GM12875 (cell line): Measurements from ENCODE around the gene ZBTB5.

ENCODE experiments used
- H3K4me3 ChIP-seq: one replicate; pipeline ENCODE4 v1.5.1; 2011; ENCODE audit warnings: low read depth, low read length, control low read depth
- TF ChIP-seq, protein P1 (sequence below): IDR thresholded peaks from 2 replicates; pipeline ENCODE4 v1.5.1; 2011; ENCODE audit warnings: low read depth, mild to moderate bottlenecking, control low read depth, inconsistent platforms, low read length, moderate library complexity, borderline replicate concordance; ENCODE audit not compliant: insufficient read depth

The ZBTB5 gene

GRCh38 chr9:37422289-37423104, 42.8 kb downstream of the ZBTB5 start, which contains the start of gene GRHPR:
Gene GRHPR (plus strand): TSS chr9:37422696. CDS start chr9:37422751, 55 bp downstream.
- TF ChIP-seq, protein P1, sequence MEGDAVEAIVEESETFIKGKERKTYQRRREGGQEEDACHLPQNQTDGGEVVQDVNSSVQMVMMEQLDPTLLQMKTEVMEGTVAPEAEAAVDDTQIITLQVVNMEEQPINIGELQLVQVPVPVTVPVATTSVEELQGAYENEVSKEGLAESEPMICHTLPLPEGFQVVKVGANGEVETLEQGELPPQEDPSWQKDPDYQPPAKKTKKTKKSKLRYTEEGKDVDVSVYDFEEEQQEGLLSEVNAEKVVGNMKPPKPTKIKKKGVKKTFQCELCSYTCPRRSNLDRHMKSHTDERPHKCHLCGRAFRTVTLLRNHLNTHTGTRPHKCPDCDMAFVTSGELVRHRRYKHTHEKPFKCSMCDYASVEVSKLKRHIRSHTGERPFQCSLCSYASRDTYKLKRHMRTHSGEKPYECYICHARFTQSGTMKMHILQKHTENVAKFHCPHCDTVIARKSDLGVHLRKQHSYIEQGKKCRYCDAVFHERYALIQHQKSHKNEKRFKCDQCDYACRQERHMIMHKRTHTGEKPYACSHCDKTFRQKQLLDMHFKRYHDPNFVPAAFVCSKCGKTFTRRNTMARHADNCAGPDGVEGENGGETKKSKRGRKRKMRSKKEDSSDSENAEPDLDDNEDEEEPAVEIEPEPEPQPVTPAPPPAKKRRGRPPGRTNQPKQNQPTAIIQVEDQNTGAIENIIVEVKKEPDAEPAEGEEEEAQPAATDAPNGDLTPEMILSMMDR, result no peak
- peak within 1 kb of the TSS; percentile 79 for H3K4me3 ChIP-seq

DNA sequence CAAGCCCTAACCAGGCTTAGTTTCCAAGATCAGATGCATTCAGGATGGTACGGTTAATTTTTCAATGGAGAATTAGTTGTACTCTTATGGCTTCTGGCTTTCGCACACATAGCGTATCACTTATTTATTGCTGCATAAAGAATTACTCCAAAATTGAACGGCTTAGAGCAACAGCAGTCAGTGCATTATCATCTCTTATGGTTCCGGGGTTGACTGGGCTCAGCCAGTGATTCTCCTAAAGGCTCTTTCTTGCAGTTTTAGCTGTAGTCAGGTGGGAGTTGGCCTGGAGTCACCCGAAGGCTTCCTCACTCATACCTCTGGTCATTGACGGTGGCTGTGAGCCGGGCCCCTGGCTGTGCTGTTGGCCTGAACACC, 43.3 kb downstream of the ZBTB5 start:
- peak overlapping the region; percentile 79 for H3K4me3 ChIP-seq
- TF ChIP-seq, protein P1, result no peak

DNA sequence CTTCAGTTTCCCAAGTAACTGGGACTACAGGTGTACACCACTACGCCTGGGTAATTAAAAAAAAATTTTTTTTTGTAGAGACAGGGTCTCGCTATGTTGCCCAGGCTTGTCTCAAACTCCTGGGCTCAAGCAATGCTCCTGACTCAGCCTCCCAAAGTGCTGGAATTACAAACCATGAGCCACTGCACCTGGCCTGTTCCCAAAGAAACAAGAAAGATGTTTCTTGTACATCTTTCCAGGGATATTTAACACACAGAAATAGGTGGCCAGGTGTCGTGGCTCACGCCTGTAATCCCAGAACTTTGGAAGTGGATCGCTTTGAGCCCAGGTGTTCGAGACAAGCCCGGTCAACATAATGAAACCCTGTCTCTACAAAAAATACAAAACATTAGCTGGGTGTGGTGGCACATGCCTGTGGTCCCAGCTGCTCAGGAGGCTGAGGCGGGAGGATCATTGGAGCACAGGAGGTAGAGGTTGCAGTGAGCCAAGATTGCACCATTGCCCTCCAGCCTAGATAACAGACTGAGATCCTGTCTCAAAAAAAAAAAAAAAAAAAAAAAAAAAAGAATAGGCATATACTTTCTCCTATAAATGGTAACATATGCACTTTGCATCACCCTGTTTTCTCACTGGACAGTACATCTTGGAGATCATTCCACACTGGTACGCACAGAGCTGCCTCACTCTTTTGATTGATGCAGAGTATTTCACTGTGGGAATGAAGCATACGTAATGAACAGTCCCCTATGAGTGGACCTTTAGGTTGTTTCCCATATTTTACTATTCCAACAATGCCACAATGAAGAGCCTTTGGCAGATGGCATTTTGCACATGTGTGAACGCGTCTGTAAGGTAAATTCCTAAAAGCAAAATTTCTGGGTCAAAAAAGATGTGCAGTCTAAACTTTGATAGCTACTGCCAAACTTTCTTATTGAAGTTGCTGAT, 44.7 kb downstream of the ZBTB5 start:
- H3K4me3 ChIP-seq, result no peak overlapping the region
- TF ChIP-seq, protein P1, result no peak

- no peak overlapping the region for H3K4me3 ChIP-seq
- TF ChIP-seq, protein P1, result no peak
Observed at GRCh38 chr9:37419204-37419603, 46.0 kb downstream of the ZBTB5 start.

DNA sequence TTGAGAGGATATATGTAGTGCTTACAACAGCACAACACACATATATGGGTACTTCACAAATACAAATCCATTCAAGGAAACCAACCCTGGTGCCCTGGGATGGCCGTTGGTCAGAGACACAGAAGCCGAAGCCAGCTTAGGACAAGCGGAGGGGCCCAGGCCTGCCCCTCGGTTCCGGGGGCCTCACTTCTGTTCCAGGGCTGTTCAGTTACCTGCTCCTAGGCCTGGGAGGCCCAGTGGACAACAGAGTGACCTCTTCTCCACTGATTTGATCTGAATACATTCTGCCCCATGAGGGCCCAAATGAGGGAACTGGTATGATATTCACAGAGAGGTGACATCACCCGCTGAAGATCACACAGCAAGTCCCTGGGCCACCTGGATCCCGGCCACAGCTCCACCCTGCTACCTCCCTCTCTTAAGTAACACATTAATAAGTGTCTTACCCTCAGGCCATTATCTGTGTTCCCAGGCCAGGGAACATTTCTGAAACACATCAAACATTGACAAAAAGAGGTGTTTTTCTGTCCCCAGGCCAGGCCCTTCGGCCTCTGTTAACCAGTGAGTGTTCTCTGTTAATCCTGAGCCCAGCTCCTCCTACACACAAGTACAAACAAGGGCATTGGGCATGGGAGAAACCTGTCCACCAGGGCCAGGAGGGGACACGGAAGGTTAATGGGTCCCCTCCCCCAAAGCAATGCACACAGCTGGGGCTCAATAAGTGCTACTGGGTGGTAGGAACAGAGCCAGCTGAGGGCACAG, 47.2 kb downstream of the ZBTB5 start:
- no peak overlapping the region for H3K4me3 ChIP-seq
- TF ChIP-seq, protein P1, result no peak

- TF ChIP-seq, protein P1, result no peak
- no peak overlapping the region for H3K4me3 ChIP-seq
Observed at GRCh38 chr9:37417252-37417803, 47.9 kb downstream of the ZBTB5 start.
